GM18870 (cell line): ENCODE measurements around the gene PTPRK.
A peak's percentile ranks its signal among the peaks of the same experiment; 100 is the strongest.

Experiments
- ATAC-seq: cut with Tn5 transposase; IDR thresholded peaks from one replicate; pipeline ENCODE4 v1.9.1; 2021; ENCODE audit warnings: moderate library complexity; ENCODE audit not compliant: unreplicated experiment

The PTPRK gene

DNA sequence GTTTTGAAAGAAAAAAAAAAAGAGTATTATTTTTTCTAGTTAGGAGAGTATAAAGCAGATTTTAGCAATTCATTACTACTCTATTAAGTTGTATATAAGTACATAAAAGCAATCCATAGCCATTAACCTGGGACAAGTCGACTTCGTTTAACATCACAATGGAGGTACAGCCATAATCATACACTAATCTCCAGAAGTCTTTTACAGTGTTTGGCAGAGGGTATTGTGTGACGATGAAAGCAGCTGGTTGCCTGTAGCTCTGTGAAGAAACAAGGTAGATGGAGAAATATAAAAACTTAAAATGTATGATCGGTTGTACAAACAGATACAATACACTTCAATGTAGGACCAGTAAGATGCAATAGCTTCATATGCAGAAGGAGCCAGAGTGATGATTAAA, 543.6 kb downstream of the PTPRK start:
- ATAC-seq = no peak

DNA sequence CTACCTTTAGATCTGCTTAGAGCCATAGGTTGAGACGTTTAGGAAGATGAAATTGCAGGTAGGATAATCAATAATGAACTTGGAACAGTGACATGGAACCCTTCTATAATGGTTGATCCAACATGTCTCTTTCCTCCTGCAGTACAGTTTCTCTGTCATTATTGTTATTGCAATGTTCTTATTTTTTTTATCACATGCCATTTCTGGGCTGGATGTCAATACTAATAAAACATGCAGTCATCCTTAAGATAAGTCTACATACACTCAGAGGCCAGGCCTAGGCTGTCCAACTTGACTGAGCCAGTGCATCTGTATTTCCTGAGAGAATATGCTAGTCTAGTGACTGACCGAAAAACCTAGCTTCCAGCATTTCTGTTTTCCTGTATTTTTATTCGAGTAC, 544.3 kb downstream of the PTPRK start:
- ATAC-seq = no peak

DNA sequence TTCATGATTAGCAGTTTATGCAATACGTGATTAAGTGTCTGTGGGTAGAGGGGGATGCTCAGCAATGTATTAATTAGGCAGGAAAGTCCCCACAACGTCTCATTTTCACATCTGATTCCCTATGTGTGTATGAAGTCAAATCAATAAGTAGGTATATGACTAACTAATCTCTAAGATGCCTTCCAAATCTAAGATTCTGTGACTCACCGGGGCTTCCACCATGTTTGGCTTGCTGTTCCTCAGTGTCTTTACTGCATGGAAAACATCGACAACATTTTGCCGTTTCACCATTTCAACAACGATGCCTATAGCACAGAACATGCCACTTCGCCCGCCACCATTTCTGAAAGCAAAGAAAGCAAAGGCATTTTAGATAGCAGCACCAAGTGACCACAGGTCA, 547.6 kb downstream of the PTPRK start:
- no peak for ATAC-seq

DNA sequence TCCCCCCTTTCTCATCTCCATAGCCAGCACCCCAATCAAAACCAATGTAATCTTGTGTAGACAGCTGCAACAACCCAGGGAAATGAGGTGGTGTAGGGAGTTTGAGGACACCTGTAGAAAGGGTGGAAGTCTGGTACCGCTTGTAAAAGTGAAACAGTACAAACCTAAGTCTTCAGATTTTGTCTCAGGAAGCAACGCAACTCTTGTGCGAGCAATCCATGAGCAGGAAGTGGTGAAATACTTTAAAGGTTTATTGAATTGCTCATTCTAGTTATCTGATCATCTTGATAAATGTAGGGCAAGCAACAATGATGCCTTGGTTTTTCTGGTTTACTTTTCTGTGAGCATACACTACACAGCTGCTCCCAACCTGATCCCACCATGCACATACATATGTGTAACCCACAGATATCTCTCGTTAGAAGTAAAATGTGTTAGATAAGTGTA, 548.4 kb downstream of the PTPRK start:
- no peak for ATAC-seq

DNA sequence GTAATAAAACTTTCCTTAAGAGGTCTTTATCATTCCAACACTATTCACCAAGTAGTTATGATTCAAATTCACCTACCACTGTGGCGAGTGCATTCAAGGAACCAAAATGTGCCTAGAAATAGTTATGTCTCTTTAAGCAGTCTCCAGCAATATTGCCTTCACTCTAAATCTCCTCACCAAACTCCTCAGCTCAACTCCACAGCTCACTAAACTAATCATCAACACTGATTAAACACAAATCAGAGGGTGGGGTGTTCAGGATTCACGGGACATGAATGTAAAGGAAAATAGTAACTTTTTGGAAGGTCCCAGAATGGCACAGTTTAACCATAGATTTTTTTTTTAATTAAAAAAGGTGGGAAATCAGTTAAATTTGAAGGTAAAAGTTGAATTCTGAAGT, 549.0 kb downstream of the PTPRK start:
- no peak for ATAC-seq

DNA sequence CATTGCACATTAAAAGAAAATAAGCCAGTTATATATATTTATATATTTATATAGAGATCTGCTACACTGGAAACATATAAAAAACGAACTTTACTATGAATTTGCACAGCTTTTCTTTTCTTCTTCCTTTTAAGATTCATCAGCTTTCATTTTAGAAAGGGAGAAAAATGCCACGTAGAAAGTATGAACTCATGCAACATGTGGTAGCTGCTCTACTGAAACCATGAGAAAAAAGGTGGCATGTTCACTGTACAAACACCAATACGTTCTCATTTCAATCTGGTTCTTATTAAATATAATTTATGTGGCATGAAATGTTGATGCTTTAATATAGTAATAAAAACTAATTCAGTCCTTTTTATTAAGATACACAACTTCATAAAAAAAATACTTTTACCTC, 550.7 kb downstream of the PTPRK start:
- ATAC-seq = no peak

DNA sequence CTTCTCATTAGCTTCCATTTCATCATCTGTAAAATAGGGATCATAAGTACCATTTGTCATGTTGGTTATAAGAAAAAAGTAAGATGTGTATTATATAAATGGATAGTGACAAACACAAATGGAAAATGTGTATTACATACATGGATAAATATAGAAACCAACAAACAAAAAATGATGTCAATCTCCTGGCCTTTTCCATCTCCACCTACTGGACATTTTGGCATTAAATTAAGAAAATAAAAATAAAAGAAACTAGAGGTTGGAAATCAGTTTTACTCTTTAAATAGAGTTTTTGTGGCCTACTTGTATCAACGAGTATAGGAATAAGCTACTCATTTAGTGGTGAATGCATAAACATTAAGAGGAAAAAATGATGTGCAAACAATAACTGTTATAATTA, 552.0 kb downstream of the PTPRK start:
- ATAC-seq = no peak

DNA sequence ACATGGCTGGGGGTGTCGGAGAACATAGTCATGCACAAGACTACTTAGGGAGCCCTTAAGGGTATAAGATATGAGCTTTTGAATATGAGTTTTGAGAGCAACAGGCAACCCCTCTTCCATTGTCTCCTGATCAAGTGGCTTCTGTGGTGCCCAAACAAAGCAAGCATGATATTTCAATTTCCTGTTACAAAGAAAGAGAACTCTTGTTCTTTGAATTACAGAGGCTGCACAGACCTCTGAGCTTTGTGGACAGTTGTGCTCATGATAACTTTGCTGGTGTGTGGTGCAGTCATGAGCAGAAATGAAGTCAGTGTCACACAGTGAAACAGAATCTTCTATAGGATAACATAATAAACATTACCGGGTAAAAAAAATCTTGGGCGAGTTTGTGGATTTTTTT, 552.7 kb downstream of the PTPRK start:
- ATAC-seq = no peak

DNA sequence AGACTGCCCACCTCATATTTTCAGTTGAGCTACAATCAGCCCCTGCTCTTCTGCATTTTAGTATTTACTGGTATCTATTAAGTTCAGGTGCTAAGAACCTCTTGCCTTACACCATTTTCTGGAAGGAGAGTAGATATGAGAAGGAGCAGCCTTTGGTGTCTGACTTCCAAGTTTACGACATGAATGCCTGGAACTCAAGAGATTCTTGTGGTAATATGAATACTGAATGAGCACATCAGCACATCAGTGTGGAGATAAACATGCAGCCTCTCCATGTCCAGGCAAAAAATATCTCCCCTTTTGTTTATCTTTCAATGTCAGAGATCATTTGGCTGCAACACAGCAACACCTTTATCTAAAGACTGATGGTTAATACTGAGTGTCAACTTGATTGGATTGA, 553.8 kb downstream of the PTPRK start:
- ATAC-seq = no peak

DNA sequence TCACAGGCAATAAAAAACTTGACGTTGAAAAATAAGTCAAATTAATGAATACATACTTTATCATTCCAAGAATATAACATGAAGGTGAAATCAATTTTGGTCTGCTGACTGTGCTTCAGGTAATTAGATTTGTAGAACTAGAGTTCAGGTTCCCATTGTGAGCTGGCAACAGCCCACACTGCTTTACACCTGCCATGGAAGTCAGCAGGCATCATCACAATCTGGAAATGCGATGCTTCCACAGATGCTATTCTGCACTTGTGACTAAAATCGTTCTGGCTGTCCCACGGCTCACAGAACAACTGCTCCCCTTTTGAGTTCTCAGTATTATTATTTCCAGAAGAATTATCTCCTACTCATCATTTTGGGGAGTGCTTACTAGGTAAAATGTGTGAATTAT, 556.9 kb downstream of the PTPRK start:
- ATAC-seq = no peak

DNA sequence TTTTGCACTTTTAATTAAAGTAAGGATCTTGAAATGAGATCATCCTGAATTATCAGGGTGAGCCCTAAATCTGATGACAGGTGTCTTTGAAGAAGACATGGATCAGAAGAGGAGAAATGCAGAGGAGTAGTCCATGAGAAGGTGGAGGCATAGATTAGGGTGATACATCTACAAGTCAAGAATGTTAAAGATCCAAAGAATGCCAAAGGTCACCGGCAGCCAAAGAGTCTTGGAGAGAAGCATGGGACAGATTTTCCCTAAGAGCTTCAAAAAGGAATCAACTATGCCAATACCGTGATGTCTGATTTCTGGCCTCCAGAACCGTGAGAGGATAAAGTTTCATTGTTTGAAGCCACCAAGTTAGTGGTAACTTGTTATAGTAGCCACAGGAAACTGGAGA, 560.5 kb downstream of the PTPRK start:
- no peak for ATAC-seq

DNA sequence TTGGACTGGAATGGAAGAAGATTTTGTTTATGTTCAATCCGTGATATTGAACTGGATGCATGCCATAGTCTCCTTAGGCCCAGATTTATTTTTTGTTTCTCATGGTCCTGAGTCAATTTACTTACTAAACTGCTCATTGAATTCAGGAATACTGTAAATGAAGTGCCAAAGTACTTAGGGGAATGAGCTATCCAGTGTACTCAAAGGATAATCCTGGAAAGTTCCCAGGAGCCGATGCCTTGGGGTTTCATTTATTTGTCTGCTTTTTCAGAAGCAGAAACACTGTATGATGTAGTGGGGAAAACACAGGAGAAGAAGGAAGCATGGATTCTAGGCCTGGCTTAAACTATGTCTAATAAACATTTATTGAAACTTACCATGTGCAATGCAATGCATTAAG, 563.4 kb downstream of the PTPRK start:
- no peak for ATAC-seq

DNA sequence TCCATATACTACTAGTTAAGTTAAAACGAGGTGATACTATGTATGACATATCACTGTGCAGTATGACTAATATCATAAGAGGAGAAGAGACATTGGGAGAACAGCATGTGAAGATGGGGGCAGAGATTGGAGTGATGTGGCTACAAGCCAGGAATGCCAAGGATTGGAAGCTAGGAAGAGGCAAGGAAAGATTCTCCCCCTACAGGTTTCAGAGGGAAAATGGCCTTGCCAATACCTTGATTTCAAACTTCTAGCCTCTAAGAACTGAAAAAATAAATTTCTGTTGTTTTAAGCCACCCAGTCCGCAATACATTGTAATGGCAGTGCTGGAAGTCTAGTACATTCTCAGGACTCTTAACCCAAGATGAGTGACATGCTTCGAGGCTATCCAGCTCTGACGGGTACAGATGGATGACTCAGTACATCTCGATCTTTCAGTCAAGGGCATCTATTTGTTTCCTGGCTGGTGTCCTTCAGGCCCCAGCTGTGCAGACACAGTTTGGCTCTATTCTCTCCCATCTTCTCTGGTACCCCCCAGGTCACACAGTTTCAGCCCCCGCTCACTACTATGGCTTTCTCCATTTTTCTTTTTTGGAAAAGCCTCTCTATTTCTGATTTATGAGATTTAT, 564.0 kb downstream of the PTPRK start:
- ATAC-seq = no peak

DNA sequence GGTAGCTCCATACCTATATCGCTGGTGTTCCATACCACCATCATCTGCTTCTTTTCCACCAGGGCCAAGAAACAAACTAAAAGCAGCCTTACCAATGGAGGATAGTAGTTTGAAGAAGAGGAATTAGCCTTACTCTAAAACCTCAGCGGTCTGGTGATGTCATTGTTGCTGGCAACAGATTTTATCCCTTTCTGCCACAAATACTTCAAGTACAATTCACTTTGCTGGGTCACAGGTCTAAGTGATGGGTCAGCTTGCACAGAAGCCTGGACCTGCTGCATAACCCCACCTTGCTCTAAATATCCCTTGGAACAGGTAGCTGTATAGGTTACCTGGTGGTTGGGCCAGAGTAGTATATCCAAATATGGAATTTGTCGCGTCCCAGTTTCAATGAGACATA, 566.3 kb downstream of the PTPRK start:
- ATAC-seq = no peak

DNA sequence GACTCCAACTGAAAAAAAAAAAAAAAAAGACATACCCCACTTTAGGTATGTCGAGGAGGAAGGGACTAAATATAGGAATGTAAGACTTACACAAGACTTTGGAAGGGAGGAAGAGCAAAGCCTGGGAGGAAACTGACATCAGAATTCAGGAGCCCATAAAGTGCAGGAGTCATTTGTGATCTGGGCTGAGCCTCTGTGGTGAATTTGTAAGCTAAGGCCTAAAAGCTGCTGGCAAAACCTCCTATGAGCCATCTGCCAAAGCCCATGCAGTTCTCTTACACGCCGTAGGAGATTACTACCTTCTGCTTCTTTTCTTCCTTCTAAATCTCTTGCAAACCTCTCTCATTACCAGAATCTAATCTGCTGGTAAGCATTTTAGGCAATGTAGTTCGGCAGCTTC, 567.6 kb downstream of the PTPRK start:
- no peak for ATAC-seq

DNA sequence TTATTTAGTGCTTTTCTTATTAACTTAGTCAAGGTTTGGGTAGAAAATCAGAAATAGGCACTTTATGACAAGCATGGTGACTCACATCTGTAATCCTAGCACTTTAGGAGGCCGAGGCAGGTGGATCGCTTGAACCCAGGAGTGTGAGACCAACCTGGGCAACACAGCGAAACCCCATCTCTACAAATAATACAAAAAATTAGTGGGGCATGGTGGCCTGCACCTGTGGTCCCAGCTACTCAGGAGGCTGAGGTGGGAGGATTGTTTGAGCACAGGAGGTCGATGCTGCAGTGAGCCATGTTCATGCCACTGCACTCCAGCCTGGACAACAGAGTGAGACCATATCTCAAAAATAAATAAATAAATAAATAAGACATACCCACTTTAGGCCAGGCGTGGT, 568.2 kb downstream of the PTPRK start:
- no peak for ATAC-seq

DNA sequence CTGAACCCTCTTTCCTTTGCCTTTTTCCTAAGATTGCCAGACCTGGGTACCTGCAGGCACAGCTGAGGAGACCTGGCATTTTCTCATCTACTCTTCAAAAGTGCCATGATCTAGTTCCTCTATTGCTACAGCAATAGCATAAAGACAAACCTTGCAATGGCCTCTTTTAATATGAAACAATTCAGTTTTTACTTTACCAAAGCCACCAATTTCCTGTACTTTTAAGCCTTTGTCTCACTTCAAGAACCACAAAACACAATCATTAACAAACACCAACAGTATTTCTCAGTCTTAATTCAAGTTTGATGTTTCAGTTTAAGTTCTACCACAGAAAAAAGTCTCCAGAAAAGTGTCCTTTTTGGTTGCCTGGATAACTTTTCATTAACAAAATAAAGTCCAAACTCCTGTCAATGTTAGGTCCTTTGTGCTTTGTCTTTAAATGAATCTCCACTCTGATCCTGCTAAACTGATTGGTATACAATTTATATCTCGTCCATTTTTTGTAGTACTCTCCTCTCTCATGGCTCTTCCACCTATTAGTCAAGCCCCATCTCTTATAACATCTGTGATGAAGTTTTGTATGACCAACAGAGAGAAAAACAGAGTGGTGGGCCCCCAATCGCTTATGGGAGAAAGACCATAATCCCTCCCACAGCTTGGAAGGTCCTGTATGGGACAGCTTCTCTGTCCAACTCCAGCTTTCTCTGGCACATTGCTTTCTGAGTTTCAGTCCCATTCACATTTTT, 569.1 kb downstream of the PTPRK start:
- peak; percentile 91 for ATAC-seq

DNA sequence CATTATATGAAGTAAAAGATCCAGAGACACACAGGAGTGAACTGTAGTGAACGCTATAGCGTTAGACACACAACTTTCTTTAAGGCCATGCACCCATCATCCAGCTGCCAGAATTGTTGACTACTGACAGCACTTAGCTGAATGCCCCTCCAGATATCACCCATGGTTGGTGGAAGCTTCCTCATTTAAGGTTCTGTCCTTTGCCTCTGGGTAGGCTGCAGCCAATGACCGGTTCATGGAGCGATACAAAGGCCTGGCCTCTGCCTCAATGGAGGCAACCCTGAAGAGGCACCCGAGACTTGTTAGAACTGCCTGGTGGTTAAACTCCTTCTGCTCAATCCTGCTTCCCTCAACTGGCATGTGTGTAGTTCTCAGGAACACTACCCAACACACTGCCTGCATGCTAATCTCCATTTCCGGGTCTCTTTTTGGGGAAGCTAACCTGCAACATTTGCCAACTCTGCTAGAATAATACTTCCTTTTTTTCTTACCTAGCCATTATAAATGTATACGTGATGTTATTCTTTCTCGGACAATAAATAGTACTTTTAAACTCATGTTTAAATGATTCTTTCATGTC, 569.7 kb downstream of the PTPRK start:
- peak; percentile 23 for ATAC-seq

DNA sequence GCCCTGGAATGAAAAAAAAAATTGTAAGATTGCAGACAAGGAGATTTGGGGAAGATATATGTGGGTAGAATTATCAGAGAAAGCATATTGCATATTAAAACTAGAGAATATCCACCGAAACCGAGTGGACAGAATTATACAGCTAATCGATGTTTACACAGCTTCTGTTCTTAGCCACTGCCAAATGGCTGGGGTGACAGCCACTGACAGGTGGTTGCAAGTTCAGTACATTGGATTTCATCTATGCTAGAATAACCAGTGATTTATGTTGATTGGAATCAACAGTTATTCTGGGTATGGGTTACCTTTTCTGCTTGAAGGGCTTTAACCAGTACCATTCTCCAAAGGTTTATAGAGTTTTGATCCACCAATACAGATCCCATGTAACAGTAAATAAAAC, 571.1 kb downstream of the PTPRK start:
- ATAC-seq = no peak

DNA sequence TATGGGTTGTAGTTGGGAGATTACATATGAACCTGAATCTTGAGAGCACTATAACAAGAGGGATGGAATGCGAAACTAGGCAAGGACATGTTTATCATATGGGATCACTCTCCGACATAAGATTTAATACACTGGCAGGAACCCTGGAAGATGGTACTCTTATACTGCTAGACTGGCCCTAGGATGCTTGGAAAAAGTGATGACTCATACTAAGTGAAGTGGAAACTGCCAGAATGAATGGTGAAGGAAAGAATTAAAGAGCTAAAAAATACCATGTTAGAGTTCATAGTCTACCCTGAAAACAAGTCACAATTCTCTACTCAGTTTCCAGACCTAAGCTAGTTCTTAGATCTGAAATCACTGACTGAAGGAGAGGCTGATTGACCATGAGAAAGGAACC, 574.0 kb downstream of the PTPRK start:
- ATAC-seq = no peak

DNA sequence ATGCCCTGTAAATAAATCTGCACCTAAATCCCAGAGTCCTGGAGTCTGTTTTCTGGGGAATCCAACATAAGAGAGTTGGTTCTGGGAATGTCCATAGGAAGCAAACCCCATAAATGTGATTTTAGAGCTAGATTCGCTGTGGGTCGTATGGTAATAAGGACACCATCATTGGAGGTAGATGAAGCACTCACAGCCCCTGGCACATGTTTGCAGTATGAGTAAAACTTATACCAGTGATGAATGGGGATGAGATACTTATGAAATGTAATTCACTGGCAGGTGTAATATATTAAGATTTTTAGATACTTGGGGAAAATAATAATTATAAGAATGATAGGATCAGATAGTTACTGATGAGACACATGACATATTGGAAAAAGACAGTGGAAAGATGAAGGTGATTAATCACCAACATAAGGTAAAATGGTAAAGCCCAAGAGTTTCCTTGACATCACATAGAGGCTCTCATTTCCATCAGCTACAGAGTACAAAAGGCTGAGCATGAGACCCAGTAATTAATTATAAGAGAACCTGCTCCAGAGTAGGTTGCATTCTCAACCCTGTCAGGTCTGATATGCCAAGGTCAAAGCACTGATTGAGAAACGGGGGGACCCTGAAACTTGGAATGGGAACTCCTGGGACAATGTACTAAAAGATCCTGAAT, 574.8 kb downstream of the PTPRK start:
- no peak for ATAC-seq

DNA sequence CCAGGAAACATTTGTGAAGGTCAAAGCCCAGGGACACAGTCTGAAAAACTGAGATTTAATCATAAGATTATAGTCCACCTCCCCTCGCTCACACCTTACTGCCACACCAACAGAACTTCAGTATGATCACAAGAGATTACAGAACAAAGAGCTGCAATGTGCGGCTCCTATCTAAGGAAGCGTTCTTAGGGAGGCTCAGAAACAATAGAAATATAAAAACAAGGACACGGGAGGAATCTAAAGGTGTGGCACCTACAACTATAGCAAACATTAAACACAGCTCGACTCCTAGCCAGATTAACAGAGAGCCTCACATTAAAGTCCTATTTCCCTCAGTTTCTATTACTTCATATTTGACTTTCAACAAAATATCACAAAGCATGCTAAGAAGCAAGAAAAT, 579.2 kb downstream of the PTPRK start:
- no peak for ATAC-seq
